HL-60 (cell line): ENCODE measurements around the gene P2RX2.

Experiments
- DNase-seq, 2 experiments: peaks; one replicate each; pipeline ENCODE4 v3.0.0-alpha.2; 2010 to 2020; ENCODE audit warnings: low read depth in 1 of 2, low spot score in 1 of 2
- H3K27ac ChIP-seq: fragments of 250-450 bp; sonication (Bioruptor Pico); replicated peaks from 2 replicates; pipeline ENCODE4 v1.5.1; 2020; ENCODE audit warnings: mild to moderate bottlenecking, moderate library complexity
- H3K27me3 ChIP-seq: fragments of 250-450 bp; sonication (Bioruptor Pico); 2 replicates; pipeline ENCODE4 v1.5.1; 2021; ENCODE audit warnings: mild to moderate bottlenecking, moderate library complexity; ENCODE audit not compliant: insufficient read depth, poor library complexity, severe bottlenecking
- H3K4me3 ChIP-seq: replicated peaks from 2 replicates; pipeline ENCODE4 v1.5.1; 2011; ENCODE audit warnings: mild to moderate bottlenecking, control low read depth, low read length; ENCODE audit not compliant: insufficient read depth
- GABPA ChIP-seq: IDR thresholded peaks from 2 replicates; pipeline ENCODE4 v1.6.1; 2012; ENCODE audit warnings: low read depth
- POLR2AphosphoS5 ChIP-seq: IDR thresholded peaks from 2 replicates; pipeline ENCODE4 v1.6.1; 2012; ENCODE audit warnings: low read depth
- SPI1 ChIP-seq: IDR thresholded peaks from 2 replicates; pipeline ENCODE4 v1.6.1; 2012; ENCODE audit warnings: low read depth, mild to moderate bottlenecking, borderline replicate concordance
- TF ChIP-seq, protein P1 (sequence below): IDR thresholded peaks from 2 replicates; pipeline ENCODE4 v1.6.1; 2012; ENCODE audit warnings: low read depth; ENCODE audit not compliant: insufficient replicate concordance
- TF ChIP-seq, protein P2 (sequence below): IDR thresholded peaks from one replicate; pipeline ENCODE4 v1.5.1; 2011; ENCODE audit warnings: low read length, control low read depth, inconsistent platforms; ENCODE audit not compliant: insufficient read depth

The P2RX2 gene

DNA sequence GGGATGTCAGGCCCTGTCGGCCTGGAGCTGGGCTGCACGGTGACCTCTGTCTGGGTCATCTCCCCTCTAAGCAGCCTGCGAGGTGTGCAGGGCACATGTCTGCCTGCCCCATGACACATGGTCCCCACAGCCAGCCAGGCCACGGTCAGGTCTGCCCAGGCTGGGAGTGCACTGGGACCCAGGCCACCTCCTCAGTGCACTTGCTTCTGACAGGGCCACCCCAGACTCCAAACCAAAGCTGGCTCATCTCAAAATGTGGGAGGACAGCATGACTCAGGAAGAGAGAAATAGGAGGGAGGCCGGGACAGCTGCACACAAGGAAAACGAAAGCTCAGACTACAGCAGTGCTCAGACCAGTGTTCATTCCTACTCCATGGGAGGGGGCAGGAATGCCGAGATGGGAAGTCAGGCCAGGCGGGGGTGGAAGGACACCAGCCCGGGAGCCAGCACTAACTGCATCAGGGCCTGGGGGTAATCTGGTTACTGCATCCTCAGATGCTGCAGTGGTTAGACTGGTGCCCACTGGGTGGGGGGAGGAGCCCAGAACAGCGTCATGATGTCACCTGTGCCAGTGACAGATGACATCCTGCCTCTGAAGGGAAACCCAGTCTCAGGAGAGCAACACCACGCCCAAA is 4.0 kb downstream of the P2RX2 start:
- TF ChIP-seq SPI1 (no peak), POLR2AphosphoS5 (peak; percentile 31)
- TF ChIP-seq, protein P1, sequence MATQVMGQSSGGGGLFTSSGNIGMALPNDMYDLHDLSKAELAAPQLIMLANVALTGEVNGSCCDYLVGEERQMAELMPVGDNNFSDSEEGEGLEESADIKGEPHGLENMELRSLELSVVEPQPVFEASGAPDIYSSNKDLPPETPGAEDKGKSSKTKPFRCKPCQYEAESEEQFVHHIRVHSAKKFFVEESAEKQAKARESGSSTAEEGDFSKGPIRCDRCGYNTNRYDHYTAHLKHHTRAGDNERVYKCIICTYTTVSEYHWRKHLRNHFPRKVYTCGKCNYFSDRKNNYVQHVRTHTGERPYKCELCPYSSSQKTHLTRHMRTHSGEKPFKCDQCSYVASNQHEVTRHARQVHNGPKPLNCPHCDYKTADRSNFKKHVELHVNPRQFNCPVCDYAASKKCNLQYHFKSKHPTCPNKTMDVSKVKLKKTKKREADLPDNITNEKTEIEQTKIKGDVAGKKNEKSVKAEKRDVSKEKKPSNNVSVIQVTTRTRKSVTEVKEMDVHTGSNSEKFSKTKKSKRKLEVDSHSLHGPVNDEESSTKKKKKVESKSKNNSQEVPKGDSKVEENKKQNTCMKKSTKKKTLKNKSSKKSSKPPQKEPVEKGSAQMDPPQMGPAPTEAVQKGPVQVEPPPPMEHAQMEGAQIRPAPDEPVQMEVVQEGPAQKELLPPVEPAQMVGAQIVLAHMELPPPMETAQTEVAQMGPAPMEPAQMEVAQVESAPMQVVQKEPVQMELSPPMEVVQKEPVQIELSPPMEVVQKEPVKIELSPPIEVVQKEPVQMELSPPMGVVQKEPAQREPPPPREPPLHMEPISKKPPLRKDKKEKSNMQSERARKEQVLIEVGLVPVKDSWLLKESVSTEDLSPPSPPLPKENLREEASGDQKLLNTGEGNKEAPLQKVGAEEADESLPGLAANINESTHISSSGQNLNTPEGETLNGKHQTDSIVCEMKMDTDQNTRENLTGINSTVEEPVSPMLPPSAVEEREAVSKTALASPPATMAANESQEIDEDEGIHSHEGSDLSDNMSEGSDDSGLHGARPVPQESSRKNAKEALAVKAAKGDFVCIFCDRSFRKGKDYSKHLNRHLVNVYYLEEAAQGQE: no peak
- TF ChIP-seq, protein P2, sequence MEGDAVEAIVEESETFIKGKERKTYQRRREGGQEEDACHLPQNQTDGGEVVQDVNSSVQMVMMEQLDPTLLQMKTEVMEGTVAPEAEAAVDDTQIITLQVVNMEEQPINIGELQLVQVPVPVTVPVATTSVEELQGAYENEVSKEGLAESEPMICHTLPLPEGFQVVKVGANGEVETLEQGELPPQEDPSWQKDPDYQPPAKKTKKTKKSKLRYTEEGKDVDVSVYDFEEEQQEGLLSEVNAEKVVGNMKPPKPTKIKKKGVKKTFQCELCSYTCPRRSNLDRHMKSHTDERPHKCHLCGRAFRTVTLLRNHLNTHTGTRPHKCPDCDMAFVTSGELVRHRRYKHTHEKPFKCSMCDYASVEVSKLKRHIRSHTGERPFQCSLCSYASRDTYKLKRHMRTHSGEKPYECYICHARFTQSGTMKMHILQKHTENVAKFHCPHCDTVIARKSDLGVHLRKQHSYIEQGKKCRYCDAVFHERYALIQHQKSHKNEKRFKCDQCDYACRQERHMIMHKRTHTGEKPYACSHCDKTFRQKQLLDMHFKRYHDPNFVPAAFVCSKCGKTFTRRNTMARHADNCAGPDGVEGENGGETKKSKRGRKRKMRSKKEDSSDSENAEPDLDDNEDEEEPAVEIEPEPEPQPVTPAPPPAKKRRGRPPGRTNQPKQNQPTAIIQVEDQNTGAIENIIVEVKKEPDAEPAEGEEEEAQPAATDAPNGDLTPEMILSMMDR: no peak
- DNase-seq: no peak
- peaks cover 24% of the 10 kb centered on the region for H3K27me3 ChIP-seq
- H3K4me3 ChIP-seq: no peak overlapping the region
- no peak overlapping the region for H3K27ac ChIP-seq

DNA sequence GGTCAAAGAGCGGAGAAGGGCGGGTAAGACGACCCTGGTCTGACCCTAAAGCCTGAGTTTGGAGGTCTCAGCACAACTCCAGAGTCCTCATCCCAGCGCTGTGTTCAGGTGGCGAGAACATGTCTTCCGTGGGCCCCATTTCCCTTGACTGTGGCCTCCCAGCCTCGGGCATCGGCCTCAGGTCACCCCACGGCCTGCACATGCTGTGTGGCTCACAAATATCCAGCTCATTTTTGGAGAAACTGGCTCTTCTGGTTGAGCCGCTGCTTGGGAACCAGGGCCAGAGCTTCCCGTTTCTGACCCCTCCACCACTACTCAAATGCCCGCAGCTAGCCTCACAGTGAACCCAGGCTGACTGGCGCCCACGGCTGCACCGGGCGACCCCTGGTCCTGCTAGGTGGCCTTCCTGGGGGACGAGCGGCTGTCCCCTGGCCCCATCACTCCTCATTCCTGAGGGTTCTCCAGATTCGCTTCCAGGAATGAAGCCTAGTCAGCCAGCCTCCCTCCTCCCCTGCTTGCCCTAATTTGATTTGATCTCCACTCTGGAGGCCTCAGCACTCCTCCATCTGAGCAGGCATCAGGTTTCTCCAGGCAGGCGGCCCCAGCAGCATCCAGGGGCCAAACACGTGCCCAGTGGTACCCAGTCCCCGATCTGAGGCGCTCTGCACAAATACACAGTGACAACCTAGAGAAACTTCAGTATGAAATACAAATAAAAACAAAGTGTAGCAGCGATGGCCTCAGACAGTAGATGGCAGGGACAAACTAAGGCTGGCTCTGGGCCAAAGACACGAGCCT is 4.7 kb downstream of the P2RX2 start:
- no peak overlapping the region for H3K27ac ChIP-seq
- 0 out of 2 replicates have a peak, but pooled peaks have one; percentile 6 for TF ChIP-seq POLR2AphosphoS5
- TF ChIP-seq GABPA: no peak
- no peak for TF ChIP-seq SPI1
- TF ChIP-seq, protein P2: no peak
- TF ChIP-seq, protein P1: no peak
- no peak for DNase-seq
- H3K27me3 ChIP-seq: peaks cover 20% of the 10 kb centered on the region
- H3K4me3 ChIP-seq: no peak overlapping the region

DNA sequence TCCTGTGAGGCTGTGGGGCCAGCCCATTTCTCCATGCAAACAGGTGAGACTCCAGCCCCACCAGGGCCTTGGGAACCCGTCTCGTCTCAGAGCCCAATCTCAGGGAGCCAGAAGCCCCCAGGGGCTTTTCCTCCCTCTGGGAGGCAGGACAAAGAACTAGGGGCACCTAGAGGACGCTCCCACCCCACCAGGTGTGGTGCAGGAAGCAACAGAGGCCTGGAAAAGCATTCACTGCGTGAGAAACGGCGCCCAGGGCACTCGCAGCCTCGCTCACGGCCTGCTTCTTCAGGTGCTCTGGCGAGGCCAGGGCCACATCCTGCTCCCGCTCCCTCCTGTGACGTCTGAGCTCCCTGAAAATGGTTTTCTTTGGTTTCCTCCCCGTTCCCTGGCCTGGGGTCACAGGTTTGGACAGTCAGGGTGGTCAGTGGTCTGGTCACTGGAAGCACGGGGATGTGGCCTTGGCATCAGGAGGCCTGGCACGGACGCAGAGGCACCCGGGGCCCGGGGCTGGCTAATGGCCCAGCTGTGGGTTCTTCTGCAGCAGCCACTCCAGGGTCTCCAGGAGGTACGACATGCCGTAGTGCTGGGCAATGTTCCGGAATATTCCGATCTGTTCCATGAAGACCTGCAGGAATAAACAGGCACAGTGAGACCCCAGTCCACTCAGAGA is 5.7 kb downstream of the P2RX2 start:
- TF ChIP-seq, protein P2: no peak
- TF ChIP-seq SPI1 (no peak), GABPA (no peak), POLR2AphosphoS5 (no peak)
- TF ChIP-seq, protein P1: no peak
- Histone ChIP-seq H3K4me3 (no peak overlapping the region), H3K27me3 (peaks cover 20% of the 10 kb centered on the region), H3K27ac (no peak overlapping the region)
- DNase-seq: no peak
